ENCODE data around the gene AP2B1.
"Not testable (repeated sequence)": the region's sequence is repeated elsewhere in the genome, so short reads cannot be mapped to it uniquely, and the experiment has no call there.

The AP2B1 gene

DNA sequence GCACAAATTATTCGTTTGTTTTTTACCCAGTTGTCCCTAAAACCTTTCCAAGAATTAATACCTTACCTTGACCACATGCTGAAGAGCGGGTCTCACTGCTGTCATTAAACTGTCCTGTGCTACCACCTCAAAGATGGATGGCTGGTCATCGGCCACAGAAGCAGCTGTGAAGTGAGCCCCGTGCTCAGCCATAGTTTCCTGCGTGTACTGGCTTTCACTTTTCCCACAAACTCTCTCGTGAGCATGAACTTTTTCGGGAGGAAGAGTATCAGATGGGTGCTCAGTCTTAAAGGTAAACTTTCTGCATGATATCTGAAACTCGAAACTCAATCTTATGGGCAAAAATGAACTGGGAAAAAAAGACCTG is 9.3 kb upstream of the AP2B1 start:
- peak; percentile 36 for DNase-seq (ENCODE audit: low read depth)

DNA sequence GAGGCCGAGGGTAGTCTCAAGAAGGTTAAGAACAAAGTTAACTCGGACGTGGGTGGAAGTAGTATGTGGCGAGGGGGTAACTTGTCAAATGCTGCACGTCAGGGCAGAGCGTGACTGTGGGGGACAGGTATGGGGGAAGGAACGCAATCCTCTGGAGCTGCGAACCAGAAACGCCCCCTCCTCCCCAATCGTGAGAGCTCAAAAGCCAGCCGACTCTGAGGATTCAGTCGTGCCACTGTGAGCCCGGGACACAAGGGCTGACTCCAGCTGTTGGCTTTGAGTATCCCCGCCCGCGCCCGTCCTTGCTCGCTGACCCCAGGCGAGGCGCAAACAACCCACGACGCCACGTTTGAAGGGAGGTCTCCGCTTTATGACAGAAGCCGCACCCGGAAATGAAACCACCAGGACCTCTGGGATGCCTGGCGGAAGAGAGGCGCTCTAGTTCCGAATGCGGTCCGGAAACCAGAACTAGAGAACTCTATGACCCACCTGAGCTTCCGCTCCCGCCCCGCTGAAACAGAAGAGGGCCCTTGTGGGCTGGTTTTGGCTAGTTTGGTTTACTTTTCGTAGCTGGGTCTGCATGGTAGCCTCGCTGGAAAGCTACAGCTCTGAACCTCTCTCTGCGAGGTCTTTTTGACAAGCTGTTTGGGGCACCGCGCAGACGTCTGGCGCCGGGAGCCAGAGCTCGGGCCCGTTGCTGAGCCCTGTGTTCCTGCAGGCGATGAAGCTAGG is 8.8 kb upstream of the AP2B1 start, which contains the start of gene PEX12:
Gene PEX12, minus strand, starts transcription at position 375 of the 732 bp plus-strand sequence. CDS start 550 bp downstream, outside the sequence.
- DNase-seq (ENCODE audit: low read depth): peak; percentile 90

DNA sequence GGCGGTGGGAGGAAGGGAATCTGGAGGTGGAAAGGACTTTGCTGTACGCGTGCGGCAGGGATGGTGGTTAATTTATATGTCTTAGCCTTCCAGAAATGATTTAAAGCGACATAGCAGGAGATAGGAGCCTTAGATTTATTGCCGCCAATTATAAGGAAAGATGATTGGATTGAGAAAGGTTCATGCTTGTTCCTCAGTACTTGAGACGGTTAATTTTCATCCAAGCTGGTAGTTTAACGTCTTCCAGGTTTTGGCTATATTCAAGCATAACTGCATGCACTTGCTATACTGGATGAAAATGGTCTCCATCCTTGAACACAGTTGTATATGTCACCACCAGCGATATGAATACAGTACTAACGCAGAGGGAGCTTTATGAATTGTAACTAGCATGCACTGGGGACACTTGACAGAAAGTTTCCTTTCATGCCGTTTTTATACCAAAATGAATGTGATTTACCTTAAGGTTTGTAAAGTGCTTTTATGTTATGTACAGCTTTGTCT is 8.1 kb upstream of the AP2B1 start:
- no peak for DNase-seq (ENCODE audit: low read depth)

DNA sequence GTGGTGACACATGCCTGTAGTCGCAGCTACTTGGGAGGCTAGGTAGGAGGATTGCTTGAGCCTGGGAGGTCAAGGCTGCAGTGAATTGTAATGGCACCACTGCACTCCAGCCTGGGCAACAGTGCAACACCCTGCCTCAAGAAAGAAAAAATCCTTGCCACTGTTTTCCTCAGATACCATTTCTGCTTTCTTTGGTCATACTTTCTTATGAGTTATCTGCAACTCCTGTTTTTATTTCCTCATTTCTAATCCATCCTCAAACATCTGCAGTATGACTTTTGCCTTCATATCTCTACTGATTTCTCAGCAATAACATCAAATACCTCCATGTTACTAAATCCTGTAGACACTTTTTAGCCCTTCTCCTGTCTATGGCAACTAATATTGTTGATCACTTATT is 3.1 kb upstream of the AP2B1 start:
- DNase-seq (ENCODE audit: low read depth): no peak

DNA sequence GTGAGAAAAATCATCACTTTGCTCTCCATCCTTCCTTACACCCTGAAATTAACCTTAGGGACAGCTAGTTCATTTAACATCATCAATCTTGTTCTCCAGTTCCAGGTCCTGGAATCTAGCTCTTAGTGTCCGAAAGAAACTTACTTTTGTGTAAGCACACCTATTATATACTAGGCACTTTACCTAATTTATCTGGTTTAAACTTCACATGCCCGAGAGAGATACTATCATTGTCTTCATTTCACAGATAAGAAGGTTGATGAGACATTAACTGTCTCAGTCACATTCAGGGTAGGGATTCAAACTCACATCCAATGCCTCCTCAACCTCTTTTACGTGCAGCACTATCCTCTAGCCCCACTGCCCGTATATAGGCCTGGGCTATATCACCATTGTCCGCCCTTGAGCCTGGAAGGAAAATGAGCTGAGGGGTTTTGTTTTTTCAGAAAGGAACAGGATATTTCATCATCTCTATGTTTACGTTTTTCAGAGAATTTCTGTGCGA is 501 bp upstream of the AP2B1 start:
- DNase-seq (ENCODE audit: low read depth): no peak

DNA sequence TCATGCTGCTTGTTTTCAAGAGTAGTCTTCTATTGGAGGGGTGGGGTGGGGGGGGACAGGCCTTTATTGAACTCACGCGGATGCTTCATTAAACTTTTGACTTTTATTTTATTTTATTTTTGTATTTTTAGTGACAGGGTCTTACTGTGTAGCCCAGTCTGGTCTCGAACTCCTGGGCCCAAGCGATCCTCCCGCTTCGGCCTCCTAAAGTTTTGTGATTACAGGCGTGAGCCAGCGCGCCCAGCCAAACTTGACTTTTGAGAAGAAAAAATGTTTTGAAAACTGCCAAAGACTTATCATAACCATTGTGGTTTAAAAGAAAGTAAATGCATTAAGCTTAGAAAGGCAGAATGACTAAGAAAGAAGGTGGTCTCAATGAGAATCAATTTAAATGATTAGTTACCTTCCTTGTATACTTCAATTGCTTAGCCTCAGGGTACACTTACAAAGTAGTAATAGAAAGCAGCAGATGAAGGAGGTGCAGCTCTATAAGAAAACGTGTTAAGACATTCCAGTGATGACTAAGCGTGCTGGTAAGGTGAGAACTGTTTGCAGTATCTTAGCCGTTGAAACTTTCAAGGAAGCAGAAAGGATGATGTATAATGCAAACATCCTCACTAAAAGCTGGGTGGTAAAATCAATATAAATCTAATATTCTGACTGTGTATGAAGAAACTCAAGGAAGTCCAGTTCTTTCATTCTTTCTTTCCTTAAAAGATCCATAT is 1.2 kb downstream of the AP2B1 start:
- peak; percentile 90 for DNase-seq (ENCODE audit: low read depth)

DNA sequence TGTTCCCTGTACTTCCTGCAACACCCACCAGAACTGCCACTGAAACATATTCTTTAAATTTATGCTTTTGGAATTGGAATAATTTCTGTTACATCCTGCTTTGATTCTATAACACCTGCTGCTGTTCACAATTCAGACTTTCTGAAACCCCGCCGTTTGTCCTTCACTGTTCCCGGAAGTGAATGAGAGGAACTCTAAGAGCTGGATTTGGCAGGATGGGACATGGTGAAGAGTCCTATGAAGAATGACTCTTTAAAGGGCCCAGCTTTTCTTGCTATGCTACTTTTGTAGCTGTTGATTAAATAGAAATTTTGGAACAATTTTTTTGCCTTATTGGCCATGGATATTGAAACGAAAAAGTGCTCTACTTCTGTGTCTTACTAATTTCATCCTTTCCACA is 8.9 kb downstream of the AP2B1 start:
- DNase-seq (ENCODE audit: low read depth): no peak

DNA sequence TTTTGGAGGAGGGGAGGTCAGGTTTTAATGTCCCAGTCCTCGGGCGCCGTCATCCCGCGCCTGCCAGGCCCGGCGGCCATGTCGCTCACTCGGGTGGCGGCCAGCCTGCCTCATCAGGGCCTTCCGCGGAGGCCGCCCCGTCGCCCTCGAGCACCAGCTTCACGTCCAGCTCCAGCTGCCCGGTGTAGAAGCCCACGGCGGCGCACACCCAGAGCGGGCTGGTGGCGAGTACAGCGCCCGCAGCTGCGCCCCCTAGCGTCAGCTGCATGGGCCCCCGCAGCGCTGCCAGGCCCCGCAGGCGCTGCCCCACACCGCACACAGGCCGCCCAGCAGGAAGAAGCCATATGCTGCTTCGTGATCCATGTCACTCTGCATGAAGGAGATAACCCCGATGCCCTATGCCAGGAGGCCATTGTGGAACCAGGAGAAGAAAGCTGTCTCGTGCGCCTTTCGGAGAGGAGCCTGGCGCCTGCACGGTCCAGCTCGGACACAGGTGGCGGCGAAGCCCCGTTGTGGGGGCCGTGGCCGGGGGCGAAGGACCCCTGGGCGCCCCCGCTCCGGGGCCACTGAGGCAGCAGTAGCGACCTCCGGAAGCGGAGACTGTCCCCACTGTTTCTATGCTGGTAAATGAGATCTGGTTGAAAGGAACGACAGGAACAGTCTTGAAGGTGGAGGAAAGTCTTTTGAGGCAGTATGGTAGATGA is 9.6 kb downstream of the AP2B1 start:
- DNase-seq (ENCODE audit: low read depth): no peak

DNA sequence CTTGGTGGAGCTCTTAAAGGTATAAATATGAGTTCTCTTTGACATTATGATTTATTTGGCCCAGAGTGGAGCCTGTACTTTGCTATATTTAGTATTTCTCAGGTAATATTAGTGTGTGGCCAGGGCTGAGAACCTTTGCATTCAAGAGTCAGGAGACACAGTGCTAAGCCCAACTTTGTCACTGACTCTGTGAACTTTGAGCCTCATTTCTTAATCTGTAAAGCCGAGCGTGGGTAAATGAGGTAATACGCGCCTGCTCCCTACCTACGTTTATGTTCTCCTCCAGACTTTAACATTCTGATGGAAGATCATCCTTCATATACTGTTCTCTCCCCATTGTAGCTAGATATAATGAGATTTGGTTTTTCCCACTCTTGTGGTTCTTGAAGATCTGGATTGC is 10.5 kb downstream of the AP2B1 start:
- DNase-seq (ENCODE audit: low read depth): no peak

DNA sequence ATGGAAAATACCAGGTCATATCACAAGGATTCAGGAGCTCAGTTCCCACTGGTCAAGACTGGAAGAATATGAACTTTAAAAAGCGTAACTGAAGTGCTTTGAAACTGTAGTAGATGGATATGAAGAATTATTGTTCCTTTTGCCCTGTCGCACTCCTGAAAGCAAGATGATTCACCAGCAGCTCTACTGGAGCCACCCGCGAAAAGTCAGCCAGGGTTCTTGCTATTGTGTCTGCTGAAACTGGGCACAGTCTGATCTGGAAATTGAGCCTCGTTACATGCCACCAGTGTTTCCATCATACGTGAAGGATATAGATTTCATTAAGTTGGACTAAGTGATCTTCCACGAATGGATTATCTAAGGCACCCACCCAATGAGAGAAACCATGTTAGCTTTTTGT is 16.6 kb downstream of the AP2B1 start:
- no peak for DNase-seq (ENCODE audit: low read depth)

DNA sequence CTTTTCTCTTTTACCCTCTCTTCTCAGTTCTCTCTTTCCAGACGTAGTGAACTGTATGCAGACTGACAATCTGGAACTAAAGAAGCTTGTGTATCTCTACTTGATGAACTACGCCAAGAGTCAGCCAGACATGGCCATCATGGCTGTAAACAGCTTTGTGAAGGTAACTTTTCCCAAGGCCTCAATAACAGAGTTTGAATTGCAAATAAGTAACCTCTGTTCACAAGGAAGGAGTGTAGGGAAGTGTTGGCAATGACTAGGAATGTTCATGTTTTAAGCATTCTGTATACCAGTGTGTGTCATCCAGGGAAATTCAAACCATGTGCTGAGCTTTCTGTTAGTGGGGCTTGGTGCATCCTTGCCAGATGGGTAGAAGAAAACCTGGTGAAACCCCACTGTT is 18.6 kb downstream of the AP2B1 start:
- no peak for DNase-seq (ENCODE audit: low read depth)

DNA sequence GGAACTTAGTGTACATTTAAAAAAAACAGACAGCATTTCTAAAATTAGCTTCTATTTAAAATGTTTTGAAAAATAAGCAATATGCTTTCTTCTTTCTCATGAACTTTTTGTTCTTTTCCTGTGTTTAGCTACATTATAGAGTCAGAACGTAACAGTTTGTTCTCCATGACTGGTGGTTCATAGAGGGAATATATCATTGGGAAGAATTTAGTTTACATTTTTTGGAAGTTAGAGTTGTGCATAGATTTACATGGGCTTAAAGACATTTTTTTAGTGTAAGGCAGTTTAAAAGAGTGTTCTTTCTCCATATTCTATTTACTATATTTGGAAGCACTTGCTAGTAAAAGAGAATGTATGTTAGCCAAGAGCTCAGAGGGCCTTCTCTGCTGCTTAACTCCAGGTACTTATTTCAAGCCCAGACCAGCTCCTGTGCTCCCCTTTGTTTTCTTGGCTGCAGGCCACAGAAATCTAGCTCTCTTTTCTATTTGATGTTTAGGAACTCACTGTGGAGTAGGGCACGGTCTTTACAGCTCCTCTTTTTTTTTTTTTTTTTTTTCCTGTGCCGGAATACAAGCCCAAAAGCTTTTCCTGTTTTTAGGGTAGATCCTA is 20.2 kb downstream of the AP2B1 start:
- DNase-seq (ENCODE audit: low read depth): no peak

DNA sequence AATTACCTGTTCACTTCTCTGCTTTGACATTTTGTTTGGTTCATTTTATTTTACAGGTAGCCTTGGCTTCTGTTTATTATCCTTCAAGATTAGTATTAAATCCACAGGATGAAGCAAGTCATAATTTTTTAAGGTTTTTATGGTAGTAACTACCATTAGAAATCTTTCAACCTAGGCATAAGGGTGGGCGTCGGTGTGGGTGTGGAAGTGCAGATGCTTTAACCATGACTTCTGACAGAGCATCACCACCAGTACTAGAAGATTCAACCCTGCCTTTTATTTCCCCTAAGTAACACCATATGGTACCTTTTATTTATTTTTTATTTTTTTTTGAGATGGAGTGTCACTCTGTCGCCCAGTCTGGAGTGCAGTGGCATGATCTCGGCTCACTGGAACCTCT is 22.7 kb downstream of the AP2B1 start:
- no peak for DNase-seq (ENCODE audit: low read depth)

DNA sequence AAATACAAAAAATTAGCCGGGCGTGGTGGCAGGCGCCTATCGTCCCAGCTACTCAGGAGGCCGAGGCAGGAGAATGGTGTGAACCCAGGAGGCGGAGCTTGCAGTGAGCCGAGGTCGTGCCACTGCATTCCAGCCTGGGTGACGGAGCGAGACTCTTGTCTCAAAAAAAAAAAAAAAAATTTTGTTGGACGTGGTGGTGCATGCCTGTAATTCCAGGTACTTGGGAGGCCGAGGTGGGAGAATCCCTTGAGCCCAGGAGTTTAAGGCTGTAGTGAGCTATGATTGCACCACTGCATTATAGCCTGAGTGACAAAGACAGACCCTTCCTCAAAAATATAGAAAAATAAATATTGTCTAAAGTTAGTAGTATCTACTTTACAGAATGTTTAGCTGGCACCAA is 23.6 kb downstream of the AP2B1 start:
- not testable (repeated sequence) for DNase-seq (ENCODE audit: low read depth)

DNA sequence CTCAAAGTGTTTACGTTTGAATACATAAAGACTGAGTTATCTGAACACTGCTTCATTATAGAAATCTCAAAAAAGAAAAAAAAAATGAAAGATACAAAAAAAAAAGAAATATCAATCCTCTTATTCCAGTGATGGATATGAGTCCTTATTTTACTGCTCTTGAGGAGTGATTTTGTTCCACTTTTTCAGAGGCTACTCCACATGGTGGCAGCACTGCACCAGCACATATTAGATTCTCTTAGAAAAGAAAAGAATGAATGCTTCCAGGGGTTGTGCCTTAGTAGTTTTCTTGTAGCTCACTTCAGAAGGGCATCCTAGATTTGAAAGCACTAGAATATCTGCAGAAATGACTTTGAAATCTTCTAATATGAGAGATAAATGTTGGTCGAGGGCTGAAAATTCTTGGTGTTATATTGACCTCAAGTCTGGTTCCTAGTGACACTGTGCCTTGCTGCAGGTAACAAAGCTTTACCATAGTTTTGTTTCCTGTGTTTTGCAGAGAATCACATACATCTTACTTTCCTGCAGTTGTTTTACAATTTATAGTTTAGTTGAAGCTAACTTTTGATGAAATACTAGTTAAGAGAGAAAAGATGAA is 25.9 kb downstream of the AP2B1 start:
- peak; percentile 67 for DNase-seq (ENCODE audit: low read depth)

DNA sequence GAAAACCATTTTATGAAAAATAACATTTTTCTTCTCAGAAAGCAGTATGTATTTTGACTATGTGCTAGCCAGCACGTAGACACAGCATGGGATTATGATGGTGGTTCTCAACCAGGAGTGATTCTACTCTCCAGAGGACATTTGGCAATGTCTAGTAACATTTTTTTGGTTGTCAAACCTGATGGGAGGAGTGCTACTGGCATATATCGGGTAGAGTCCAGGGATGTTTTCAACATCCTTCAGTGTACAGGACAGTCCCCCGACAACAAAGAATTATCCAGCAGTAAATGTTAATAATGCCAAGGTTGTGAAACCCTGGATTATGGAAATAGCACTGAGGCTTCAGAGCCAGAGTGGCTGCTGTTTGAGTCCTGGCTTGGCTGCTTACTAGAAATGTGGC is 27.7 kb downstream of the AP2B1 start:
- no peak for DNase-seq (ENCODE audit: low read depth)

DNA sequence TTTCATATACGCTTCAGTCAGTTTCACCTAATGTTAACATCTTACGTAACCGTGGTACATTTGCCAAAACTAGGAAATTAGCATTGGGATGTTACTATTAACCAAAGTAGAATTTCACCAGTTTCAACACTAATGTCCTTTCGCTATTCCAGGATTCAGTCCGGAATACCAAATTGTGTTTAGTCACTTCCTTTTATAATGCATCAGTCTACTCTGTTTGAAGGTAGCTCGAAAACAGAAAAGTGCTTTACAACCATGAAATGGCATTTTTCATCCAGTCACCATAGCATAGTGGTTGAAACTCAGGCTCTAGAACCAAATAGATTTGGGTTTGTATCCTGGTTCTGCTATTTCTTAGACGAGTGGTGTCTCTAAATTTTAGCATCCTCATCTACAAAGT is 29.4 kb downstream of the AP2B1 start:
- DNase-seq (ENCODE audit: low read depth): no peak

DNA sequence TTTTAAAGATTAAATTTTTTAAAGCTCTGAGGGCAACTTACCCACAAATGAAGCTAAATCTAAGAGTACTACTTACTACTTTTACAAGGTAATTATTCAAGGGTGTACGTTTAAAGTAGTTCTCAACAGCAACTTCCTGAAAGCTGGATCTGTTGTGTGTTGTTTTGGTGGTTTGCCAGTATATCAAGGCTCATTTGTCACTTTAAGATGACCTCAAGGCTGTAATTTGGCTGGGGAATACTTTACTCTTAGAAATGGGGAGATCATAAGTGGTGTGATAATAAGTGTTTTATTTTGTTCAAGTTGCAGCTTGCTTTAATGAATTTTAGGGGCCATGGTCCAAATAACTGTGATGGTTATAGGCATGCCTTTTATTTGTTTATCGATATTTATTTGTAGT is 30.4 kb downstream of the AP2B1 start:
- no peak for DNase-seq (ENCODE audit: low read depth)

DNA sequence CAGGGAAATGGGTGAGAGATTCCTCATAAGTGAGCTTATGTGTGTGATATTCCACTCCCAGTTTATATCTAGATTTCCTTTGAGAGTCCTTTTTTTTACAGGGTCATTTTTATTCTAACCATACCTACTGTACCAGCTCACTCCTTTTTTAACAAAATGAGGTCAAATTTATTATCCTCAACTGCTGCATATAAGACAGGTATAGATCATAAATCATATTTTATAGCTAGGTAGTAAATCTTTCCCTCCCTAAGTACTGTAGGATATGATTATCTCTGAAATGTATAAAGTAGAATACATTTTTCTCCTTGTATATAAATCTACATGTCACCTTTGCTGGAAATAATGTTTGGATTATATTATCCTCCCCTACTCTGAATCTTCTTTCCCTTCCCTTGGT is 31.5 kb downstream of the AP2B1 start:
- no peak for DNase-seq (ENCODE audit: low read depth)

DNA sequence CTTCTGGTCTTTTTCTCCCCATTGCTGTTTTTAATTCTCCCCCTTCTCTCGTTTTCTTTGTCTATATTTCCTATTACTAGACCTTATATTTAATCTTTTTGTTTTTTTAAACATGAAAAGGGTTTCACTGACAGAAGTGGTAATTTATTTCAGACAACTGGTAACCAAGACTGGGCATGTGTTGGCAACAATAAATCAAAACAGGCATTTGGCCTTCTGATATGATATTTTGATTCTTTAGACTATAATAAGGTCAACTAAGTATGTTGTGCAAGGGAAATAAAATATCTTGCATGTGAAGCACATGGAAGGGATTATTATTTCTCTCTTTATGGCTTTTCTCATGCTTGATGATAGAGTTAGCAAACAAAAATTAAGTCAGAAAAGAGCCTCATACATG is 34.6 kb downstream of the AP2B1 start:
- no peak for DNase-seq (ENCODE audit: low read depth)

DNA sequence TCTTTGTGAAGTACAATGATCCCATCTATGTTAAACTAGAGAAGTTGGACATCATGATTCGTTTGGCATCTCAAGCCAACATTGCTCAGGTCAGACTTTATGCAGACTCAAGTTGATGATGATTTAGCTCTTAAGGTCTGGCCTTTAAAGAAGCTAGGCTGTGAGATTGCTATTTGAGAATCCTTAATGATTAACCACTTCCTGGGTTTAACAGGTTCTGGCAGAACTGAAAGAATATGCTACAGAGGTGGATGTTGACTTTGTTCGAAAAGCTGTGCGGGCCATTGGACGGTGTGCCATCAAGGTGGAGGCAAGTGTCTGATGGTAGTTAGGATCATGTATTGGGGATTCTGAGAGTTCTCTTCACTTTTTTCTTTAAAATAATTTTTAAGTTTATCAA is 40.3 kb downstream of the AP2B1 start:
- no peak for DNase-seq (ENCODE audit: low read depth)
